Measurements from ENCODE around the gene ERICH6.

Gene ERICH6

DNA sequence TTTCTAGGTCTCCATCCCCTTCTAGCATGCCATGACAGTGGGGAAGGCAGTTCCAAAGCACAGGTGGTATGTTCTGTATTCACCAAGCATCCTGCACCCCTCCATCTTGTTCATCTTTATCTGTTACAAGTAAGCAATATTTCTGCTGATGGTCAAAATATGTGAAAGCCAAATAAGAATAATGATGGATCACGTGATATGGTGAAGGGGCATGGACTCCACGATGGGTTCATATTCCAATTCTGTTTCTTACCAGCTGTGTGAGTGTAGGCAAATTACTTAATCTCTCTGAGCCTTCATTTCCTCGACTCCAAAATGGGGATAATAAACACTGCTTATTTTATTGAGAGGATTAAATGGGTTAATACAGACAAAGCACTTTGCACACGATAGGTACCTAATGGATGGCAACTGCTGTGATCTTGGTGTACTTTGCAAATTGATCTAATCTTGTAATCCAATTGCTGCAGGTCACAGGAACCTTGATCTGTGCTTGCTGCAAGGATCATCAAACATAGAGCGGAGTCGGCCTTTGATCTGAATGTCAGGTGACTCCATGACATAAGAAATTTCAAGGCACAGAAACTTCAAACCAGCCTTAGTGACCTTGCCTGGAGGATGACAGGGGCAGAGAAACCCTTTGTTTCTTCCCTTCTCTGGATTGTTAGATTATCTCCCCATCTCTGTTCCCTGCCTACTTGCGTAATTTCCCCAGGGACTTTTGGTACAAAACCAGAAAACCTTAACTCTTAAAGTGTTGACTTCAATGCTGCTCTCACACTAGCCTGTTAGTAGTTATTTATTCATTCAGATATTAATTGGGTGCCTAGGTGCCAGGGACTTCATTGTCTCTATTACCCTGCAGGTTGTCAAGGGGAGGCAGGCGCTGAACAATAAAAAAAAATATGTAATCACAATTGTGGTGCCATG, 33.4 kb upstream of the ERICH6 start:
- in situ Hi-C loops (cut with MboI; ENCODE audit: low sequenced_read_pairs), result no loop called here

GRCh38 chr3:150736316-150736719, 32.6 kb upstream of the ERICH6 start:
- in situ Hi-C loops (cut with MboI; ENCODE audit: low sequenced_read_pairs), result no loop called here

- in situ Hi-C loops (cut with MboI; ENCODE audit: low sequenced_read_pairs), result no loop called here
These were observed 31.0 kb upstream of the ERICH6 start for GRCh38 chr3:150734795-150735119.

DNA sequence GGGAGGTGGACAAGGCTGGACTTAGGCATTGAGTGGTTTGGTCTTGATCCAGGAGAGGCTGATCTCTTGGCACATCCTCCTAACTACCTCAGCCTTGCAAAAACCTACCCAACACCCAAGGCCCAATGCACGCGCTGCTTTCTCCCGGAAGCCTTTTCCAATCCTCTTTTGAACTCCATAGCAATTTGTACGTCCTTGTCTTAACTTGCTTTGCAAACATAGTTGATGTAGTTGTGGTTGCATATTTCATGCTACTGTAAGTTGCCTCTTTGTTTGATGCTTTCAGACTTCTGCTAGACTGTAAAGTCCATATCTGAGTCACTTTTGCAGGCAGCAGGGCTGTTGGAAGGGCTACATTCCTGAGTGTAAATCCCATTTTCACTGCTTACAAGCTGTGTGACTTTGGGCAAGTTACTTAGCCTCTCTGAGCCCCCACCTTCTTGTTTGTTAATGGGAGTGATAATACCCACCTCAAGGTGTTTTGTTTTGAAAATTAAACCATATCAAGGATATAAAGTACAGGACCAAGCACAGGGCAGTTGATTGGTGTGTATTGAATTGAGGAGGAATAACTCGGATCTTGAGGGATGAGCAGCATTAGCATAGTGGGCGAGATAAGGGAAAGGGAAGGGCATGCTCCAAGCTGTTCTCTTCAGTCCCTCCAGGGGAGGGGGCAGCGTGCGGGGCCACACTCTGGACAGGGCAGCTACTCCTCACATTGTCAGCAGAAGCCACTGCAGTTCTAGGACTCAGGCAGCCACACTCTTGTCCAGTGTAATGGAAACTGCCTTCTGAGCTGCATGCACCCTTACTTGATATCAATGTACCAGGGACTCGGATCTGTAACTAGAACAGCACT, 30.4 kb upstream of the ERICH6 start:
- in situ Hi-C loops (cut with MboI; ENCODE audit: low sequenced_read_pairs), result no loop called here

- in situ Hi-C loops (cut with MboI; ENCODE audit: low sequenced_read_pairs), result no loop called here
These were observed 29.7 kb upstream of the ERICH6 start for GRCh38 chr3:150733373-150733935.

GRCh38 chr3:150729682-150730360, 26.1 kb upstream of the ERICH6 start:
- in situ Hi-C loops (cut with MboI; ENCODE audit: low sequenced_read_pairs), result no loop called here

DNA sequence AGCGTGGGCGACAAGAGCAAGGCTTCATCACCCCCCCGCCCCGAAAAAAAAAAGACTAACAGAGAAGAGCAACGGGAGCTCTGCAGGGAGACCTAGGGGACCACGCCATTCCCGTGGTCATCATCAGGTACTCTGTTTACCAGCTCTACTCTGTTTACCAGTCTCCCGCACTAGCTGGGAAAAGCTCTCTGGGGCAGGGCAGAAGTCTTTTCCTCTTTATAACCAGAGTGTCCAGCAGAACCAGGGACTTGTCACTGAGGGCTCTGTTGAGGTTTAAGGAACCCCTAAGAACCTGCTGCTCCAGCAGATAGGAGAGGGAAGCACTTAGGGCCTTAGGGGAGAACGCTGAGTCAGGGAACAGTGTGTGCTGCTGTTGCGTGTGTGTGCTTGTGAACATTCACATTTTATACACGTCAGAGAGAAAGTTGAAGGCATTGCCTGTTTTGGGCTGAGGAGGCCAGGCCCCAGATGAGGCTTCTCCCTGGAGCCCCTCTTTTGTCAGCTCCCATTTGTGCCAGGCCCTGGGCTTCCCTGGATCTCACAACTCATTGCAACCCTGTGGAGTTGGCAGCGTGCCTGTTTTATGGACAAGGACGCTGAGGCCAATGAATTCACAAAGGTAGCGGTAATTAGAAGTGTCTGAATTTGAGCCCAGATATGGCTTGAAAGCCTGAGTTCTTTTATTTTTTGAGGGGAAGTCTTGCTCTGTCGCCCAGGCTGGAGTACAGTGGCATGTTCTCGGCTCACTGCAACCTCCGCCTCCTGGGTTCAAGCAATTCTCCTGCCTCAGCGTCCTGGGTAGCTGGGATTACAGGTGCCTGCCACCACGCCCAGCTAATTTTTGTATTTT, 24.2 kb upstream of the ERICH6 start:
- in situ Hi-C loops (cut with MboI; ENCODE audit: low sequenced_read_pairs), result no loop called here

DNA sequence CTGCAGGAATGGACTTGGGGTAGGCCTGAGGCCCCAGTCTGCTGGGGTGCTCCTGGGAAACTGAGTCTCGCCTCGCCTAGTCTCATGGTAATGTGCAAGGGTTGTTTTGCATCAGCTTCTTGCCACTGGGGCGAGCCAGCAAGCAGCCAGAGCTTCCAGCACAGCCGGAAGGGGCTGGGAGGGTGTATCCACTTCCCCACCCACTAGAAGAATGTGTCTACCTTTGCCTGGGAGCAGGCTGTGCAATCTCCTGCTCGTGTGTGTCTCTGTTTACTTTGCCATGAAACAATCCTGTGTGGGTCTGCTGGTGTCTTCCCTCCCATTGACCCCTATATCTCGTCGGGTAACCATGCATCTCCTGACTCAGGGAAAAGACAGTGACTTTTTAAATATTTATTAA, 21.8 kb upstream of the ERICH6 start:
- in situ Hi-C loops (cut with MboI; ENCODE audit: low sequenced_read_pairs), result no loop called here

DNA sequence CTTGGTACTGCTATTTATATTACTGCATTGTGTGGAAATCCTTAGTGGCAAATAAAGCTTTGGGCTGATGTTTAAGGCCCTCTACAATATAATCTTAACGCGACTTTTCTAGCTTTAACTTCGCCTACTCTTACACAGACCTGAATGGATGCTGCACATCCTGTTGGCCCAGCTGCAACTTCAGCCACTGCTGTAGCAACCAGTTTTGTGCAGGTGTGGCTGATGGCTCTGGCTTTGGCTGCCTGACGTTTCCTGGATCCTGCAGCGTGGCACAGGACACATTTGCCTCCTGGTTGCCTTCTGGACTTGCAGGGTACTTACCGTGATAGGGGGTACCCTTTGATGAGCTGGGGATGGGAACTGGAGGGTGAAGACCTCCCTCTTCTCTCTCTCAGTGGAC, 20.2 kb upstream of the ERICH6 start:
- in situ Hi-C loops (cut with MboI; ENCODE audit: low sequenced_read_pairs), result loop anchor here (25.0 kb wide), 1 partner anchor 138 kb away; no protein-coding TSS in a partner anchor

- in situ Hi-C loops (cut with MboI; ENCODE audit: low sequenced_read_pairs), result loop anchor here (25.0 kb wide), 1 partner anchor 140 kb away; no protein-coding TSS in a partner anchor
These were observed 18.5 kb upstream of the ERICH6 start for GRCh38 chr3:150722267-150722666.

DNA sequence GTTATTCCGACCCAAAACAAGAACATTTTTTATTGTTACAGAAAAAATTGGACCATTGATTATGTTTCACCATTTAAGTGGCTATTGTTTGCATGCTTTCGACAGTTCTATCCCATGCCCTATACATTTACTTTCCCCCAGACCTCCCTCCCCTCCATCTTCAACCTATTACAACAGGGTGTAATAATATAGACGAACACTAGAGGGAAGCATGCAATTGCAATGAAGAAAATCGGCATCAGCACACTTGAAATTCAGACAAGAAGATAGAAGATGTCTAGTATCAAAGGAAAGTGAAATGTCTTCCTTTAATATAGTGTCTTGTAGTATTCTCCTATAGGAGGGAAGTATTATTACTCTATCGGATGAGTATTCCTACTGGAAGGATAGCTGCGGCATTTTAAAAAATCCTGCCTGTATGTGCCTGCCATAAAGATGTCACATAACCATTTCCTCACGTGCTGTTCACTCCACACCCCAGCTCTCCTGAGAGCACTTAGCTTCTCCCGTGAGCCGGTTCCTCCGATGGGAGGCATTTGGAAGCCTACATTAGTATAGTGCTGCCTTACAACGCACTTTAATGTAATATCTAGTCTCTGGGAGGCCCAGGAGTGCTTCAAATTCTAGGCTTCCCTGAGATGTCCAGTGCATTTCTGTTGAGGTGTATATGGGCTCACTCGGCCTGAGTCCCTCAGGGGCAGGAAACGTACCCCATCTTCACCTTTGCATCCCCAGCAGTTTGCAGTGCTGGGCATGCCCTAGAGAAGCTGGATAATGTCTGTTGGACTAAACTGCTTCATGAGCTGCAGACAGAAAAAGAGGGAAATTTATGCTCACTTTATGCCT, 17.8 kb upstream of the ERICH6 start:
- in situ Hi-C loops (cut with MboI; ENCODE audit: low sequenced_read_pairs), result loop anchor here (25.0 kb wide), 1 partner anchor 141 kb away; no protein-coding TSS in a partner anchor

DNA sequence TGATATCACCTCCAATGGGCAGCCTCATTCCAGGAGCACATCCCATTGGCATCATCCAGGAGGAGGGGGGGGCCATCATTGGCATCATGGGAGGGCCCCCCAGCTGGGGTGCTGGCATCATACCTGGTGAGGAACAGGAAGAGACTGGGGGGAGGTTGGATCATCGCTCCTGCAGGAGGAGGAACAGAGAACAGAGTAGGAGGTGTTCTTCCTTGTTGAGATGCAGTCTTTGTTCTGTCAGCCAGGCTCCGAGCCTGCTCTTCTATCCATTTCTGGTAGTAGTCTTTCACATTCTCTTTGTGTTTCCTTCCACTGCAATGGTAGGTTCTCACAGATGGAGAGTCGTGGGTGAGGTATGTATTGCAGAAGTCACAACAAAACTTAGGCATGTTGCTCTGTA, 16.7 kb upstream of the ERICH6 start:
- in situ Hi-C loops (cut with MboI; ENCODE audit: low sequenced_read_pairs), result loop anchor here (25.0 kb wide), 1 partner anchor 142 kb away; no protein-coding TSS in a partner anchor

- in situ Hi-C loops (cut with MboI; ENCODE audit: low sequenced_read_pairs), result loop anchor here (25.0 kb wide), 1 partner anchor 152 kb away; no protein-coding TSS in a partner anchor
These were observed 6.4 kb upstream of the ERICH6 start for GRCh38 chr3:150710097-150710496.

DNA sequence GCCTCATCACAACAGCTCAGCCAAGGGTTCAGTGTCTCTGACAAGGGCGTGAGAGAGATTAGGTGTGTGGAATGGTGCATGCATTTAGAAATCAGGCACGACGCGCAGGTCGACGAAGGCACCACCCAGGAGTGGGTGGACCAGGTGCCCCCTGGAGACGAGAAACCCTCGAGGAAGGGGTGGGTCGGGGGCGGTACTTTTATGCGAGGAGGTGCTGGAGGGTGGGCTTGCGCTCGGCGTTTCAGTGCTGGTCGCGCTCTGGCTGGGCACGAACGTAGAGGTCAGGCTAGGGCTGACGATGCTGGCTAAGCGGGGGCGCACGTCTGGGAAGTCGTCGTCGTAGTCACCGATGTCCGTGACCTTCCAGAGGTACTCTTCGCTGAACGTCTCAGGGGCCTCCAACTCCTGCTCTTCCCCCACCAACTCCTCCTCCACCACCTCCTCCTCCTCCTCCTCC, 393 bp downstream of the ERICH6 start:
- in situ Hi-C loops (cut with MboI; ENCODE audit: low sequenced_read_pairs), result loop anchor here (25.0 kb wide), 1 partner anchor 159 kb away; no protein-coding TSS in a partner anchor

DNA sequence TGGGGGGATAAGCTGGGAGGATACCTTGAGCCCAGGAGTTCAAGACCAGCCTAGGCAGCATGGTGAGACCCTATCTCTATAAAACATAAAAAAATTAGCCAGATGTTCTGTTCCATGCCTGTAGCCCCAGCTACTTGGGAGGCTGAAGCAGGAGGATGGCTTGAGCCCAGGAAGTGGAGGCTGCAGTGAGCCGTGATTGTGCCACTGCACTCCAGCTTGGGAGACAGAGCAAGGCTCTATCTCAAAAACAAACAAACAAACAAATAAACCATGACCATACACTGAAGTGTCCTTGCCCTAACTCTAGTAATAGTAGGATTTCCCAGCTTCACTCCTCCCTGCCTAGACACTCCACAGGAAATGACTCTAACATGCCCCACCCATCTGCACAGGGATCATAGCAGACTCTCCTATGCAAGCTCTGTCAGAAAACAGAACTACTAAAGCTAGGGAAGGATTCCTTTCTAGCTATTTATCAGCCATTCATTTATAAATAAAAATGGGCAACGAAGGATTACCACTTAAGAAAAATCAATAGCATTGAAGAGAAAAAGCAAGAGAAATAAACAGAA, 4.6 kb downstream of the ERICH6 start:
- in situ Hi-C loops (cut with MboI; ENCODE audit: low sequenced_read_pairs), result no loop called here

DNA sequence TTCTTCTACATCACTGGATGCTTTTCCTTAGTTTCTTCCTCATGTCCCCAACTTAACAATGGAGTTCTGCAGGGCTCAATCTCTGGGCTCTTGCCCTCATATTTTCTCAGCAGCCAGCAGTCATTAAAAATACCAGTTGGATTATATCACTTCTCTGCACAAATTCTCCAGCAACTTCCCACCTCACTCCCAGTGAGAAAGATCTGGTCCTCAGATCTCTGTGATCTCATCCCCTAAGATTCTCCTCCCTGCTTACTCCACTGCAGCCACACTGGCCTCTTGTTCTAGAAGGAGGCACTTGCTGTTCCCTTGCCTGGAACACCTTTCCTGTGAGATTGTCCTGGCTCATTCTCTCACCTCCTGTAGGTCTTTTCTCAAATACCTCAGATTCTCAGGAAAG, 6.1 kb downstream of the ERICH6 start:
- in situ Hi-C loops (cut with MboI; ENCODE audit: low sequenced_read_pairs), result no loop called here

GRCh38 chr3:150691414-150692040, 12.2 kb downstream of the ERICH6 start:
- in situ Hi-C loops (cut with MboI; ENCODE audit: low sequenced_read_pairs), result no loop called here

- in situ Hi-C loops (cut with MboI; ENCODE audit: low sequenced_read_pairs), result no loop called here
These were observed 16.1 kb downstream of the ERICH6 start for GRCh38 chr3:150687613-150688012.
